Measurements from ENCODE around the gene RNLS.

The RNLS gene

GRCh38 chr10:88237896-88238614 is 345.1 kb downstream of the RNLS start:
- CTCF ChIA-PET, result no interaction called here
- Histone ChIP-seq H3K4me3 (ENCODE audit: low read depth, low read length) (no peak overlapping the region), H3K4me1 (ENCODE audit: control insufficient read depth, insufficient read depth, low read length) (no peaks in the 10 kb centered on the region), H3K27ac (ENCODE audit: extremely low read depth, low read depth, low read length) (no peak overlapping the region), H3K36me3 (ENCODE audit: control insufficient read depth in 2 of 2, insufficient read depth in 1 of 2, low read length in 2 of 2) (no peaks in the 10 kb centered on the region), H3K9me3 (ENCODE audit: control insufficient read depth, insufficient read depth, low read depth, low read length) (no peaks in the 10 kb centered on the region)
- POLR2A ChIA-PET, result no interaction called here
- TF ChIP-seq OSR2 (tag by site-specific recombination; IDR thresholded peaks at IDR 0.05) (no peak), ZNF157 (tag by site-specific recombination; IDR thresholded peaks at IDR 0.05) (no peak), ZNF548 (tag by site-specific recombination; IDR thresholded peaks at IDR 0.05) (no peak), ZNF449 (tag by site-specific recombination; IDR thresholded peaks at IDR 0.05) (no peak), ZNF629 (tag by site-specific recombination; IDR thresholded peaks at IDR 0.05) (no peak), ZBTB44 (tag by site-specific recombination; IDR thresholded peaks at IDR 0.05) (no peak), ZNF23 (tag by site-specific recombination; IDR thresholded peaks at IDR 0.05; ENCODE audit: borderline replicate concordance) (no peak), ZFP69B (tag by site-specific recombination; IDR thresholded peaks at IDR 0.05) (no peak), SP7 (tag by site-specific recombination; IDR thresholded peaks at IDR 0.05) (no peak), RBAK (tag by site-specific recombination; IDR thresholded peaks at IDR 0.05) (no peak), ZNF639 (tag by site-specific recombination; IDR thresholded peaks at IDR 0.05) (no peak), PRDM1 (tag by site-specific recombination; IDR thresholded peaks at IDR 0.05) (no peak), KLF9 (tag by site-specific recombination; IDR thresholded peaks at IDR 0.05; ENCODE audit: low read depth) (no peak), ZNF830 (tag by site-specific recombination; IDR thresholded peaks at IDR 0.05; ENCODE audit: low read depth) (no peak)

- TF ChIP-seq ZNF670 (tag by site-specific recombination; IDR thresholded peaks at IDR 0.05; ENCODE audit: low read depth), result no peak
- no peak for TF ChIP-seq ZNF311 (tag by site-specific recombination; IDR thresholded peaks at IDR 0.05; ENCODE audit: borderline replicate concordance)
- 0 out of 2 replicates have a peak, but pooled peaks have one; percentile 21 for TF ChIP-seq PRDM4 (tag by site-specific recombination; IDR thresholded peaks at IDR 0.05)
These were observed 346.9 kb downstream of the RNLS start for GRCh38 chr10:88236121-88236743.

More at GRCh38 chr10:88236121-88236743, 346.9 kb downstream of the RNLS start:
- Histone ChIP-seq H3K4me1 (ENCODE audit: control insufficient read depth, insufficient read depth, low read length) (no peaks in the 10 kb centered on the region; the same call in 1 of the 2 replicates), H3K9me3 (ENCODE audit: control insufficient read depth, insufficient read depth, low read depth, low read length) (no peaks in the 10 kb centered on the region), H3K27ac (ENCODE audit: extremely low read depth, low read depth, low read length) (no peak overlapping the region), H3K36me3 (ENCODE audit: control insufficient read depth in 2 of 2, insufficient read depth in 1 of 2, low read length in 2 of 2) (no peaks in the 10 kb centered on the region), H3K4me3 (ENCODE audit: low read depth, low read length) (no peak overlapping the region)
- ChIA-PET CTCF (no interaction called here), POLR2A (no interaction called here)
